GM23338 (cell line): ENCODE data around the gene PITPNC1.

Experiments used
- CREB1 ChIP-seq: fragments of 250-450 bp; sonication (Bioruptor Pico); IDR thresholded peaks from 2 replicates; pipeline ENCODE4 v1.5.0; 2020; ENCODE audit warnings: low read depth, mild to moderate bottlenecking, moderate library complexity
- CTCF ChIP-seq, 2 experiments: fragments of 200-600 bp in 1 of 2; sonication (generic) in 1 of 2; conservative IDR thresholded peaks; 2 replicates each; pipeline versions ENCODE4 v1.5.1 to v1.6.1; 2016 to 2017; ENCODE audit warnings: antibody characterized with exemption in 2 of 2, low read depth in 2 of 2, mild to moderate bottlenecking in 2 of 2, moderate library complexity in 1 of 2
- ETS1 ChIP-seq: IDR thresholded peaks from 2 replicates; pipeline ENCODE4 v1.6.1; 2016; ENCODE audit warnings: antibody characterized with exemption
- EZH2 ChIP-seq: fragments of 200-600 bp; sonication (generic); IDR thresholded peaks from one replicate; pipeline ENCODE4 v1.8.0; 2017; ENCODE audit warnings: antibody characterized with exemption, mild to moderate bottlenecking, low read depth; ENCODE audit not compliant: unreplicated experiment
- EZH2phosphoT487 ChIP-seq: fragments of 200-600 bp; sonication (generic); IDR thresholded peaks from one replicate; pipeline ENCODE4 v1.8.1; 2018; ENCODE audit warnings: antibody characterized with exemption; ENCODE audit not compliant: unreplicated experiment
- JUNB ChIP-seq: IDR thresholded peaks from one replicate; pipeline ENCODE4 v1.6.1; 2016; ENCODE audit warnings: antibody characterized with exemption; ENCODE audit not compliant: unreplicated experiment
- NANOG ChIP-seq: IDR thresholded peaks from 2 replicates; pipeline ENCODE4 v1.6.1; 2016; ENCODE audit warnings: antibody characterized with exemption, borderline replicate concordance
- POLR2AphosphoS5 ChIP-seq: IDR thresholded peaks from 2 replicates; pipeline ENCODE4 v1.6.1; 2016; ENCODE audit warnings: antibody characterized with exemption, low read depth
- REST ChIP-seq: IDR thresholded peaks from one replicate; pipeline ENCODE4 v1.6.1; 2018; ENCODE audit warnings: antibody characterized with exemption; ENCODE audit not compliant: unreplicated experiment
- STAT1 ChIP-seq: IDR thresholded peaks from one replicate; pipeline ENCODE4 v1.6.1; 2016; ENCODE audit warnings: antibody characterized with exemption; ENCODE audit not compliant: unreplicated experiment
- ZNF114 ChIP-seq: fragments of 250-450 bp; sonication (Bioruptor Pico); IDR thresholded peaks from 2 replicates; pipeline ENCODE4 v1.5.0; 2020; ENCODE audit warnings: mild to moderate bottlenecking, moderate library complexity
- ZNF331 ChIP-seq: fragments of 250-450 bp; sonication (Bioruptor Pico); IDR thresholded peaks from 2 replicates; pipeline ENCODE4 v1.5.0; 2020; ENCODE audit warnings: low read depth, mild to moderate bottlenecking, moderate library complexity

- no peak for TF ChIP-seq EZH2phosphoT487
- no peak for TF ChIP-seq CTCF (conservative IDR thresholded peaks at IDR 0.05; ENCODE audit: low read depth in 2 of 2)
- no peak for TF ChIP-seq NANOG
- TF ChIP-seq REST = no peak
- no peak for TF ChIP-seq POLR2AphosphoS5
- no peak for TF ChIP-seq ZNF331 (CRISPR knock-in tag)
- no peak for TF ChIP-seq EZH2
- TF ChIP-seq ETS1 = no peak
- no peak for TF ChIP-seq JUNB
- TF ChIP-seq CREB1 (CRISPR knock-in tag) = no peak
- TF ChIP-seq STAT1 = no peak
- TF ChIP-seq ZNF114 (CRISPR knock-in tag) = no peak
These were observed 18.5 kb upstream of the PITPNC1 start for GRCh38 chr17:67358612-67359011.
